Measurements from ENCODE around the gene TDRD12.
"Not testable (repeated sequence)": the region's sequence is repeated elsewhere in the genome, so short reads cannot be mapped to it uniquely, and the experiment has no call there.

DNA sequence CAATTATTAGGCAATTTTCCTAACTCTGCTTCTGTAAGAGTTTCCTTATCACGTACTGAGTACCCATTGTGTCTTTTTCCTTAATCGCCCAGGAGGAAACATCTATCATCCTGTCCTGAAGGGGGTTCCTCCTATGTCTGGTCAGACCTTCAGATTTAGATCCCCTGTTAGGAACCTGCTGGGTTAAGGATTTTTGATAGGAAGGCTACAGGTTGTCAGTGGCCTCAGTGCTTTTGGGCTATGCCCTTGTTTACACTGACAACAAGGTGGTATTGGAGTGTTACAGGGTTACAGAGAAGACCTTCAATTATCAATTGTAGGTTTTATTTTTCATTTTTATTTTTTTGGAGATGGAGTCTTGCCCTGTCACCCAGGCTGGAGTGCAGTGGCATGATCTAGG is 24.7 kb upstream of the TDRD12 start:
- TF ChIP-seq, protein P1, sequence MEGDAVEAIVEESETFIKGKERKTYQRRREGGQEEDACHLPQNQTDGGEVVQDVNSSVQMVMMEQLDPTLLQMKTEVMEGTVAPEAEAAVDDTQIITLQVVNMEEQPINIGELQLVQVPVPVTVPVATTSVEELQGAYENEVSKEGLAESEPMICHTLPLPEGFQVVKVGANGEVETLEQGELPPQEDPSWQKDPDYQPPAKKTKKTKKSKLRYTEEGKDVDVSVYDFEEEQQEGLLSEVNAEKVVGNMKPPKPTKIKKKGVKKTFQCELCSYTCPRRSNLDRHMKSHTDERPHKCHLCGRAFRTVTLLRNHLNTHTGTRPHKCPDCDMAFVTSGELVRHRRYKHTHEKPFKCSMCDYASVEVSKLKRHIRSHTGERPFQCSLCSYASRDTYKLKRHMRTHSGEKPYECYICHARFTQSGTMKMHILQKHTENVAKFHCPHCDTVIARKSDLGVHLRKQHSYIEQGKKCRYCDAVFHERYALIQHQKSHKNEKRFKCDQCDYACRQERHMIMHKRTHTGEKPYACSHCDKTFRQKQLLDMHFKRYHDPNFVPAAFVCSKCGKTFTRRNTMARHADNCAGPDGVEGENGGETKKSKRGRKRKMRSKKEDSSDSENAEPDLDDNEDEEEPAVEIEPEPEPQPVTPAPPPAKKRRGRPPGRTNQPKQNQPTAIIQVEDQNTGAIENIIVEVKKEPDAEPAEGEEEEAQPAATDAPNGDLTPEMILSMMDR (IDR thresholded peaks at IDR 0.05), result not testable (repeated sequence)
- not testable (repeated sequence) for TF ChIP-seq POLR2A (IDR thresholded peaks at IDR 0.05)

All from thyroid gland (tissue), 4 donors.